Nucleus accumbens (tissue), 56 donors: ENCODE results near the gene NFKBIZ.
"Not testable (repeated sequence)": the region's sequence is repeated elsewhere in the genome, so short reads cannot be mapped to it uniquely, and the experiment has no call there.

Source experiments
- DNase-seq, 56 donors: peaks; one replicate each; lab custom pipeline; 2025; lab: John Stamatoyannopoulos, UW

Gene NFKBIZ

GRCh38 chr3:101903451-101903871 lies 54.1 kb downstream of the NFKBIZ start:
- no peak for DNase-seq

GRCh38 chr3:101905573-101905972 lies 56.3 kb downstream of the NFKBIZ start:
- DNase-seq, result not testable (repeated sequence)
